Bronchial epithelial cell (primary cell): Measurements from ENCODE around the gene PPP1R13B. TPM values are rescaled to one million over a fixed set of nuclear protein-coding genes. Genes with fewer than 3 reads are reported as not detected.

Experiments
- DNase-seq: peaks from one replicate; pipeline ENCODE4 v3.0.0-alpha.2; 2010; ENCODE audit warnings: low read depth
- FAIRE-seq: peaks from 2 replicates; lab custom pipeline; 2011; peaks lifted over from hg19 to GRCh38; lab: Jason Lieb, UNC
- H3K27me3 ChIP-seq: 2 replicates; pipeline ENCODE4 v1.5.1; 2011; ENCODE audit warnings: low read length; ENCODE audit not compliant: control insufficient read depth, insufficient read depth
- H3K36me3 ChIP-seq: 2 replicates; pipeline ENCODE4 v1.5.1; 2011; ENCODE audit warnings: low read length; ENCODE audit not compliant: control insufficient read depth, insufficient read depth
- H3K4me3 ChIP-seq: 2 replicates; pipeline ENCODE4 v1.5.1; 2011; ENCODE audit warnings: mild to moderate bottlenecking, low read depth, low read length, control low read depth
- total RNA-seq: library from RNA; depleted of rRNA; stranded (reverse); fragments of >200 nt; gene quantifications from 2 replicates; pipeline ENCODE4 v1.2.1, GENCODE V29; 2014
- TF ChIP-seq, protein P1 (sequence below): IDR thresholded peaks from 2 replicates; pipeline ENCODE4 v1.5.1; 2011; ENCODE audit warnings: mild to moderate bottlenecking, moderate library complexity, low read length, control low read depth, inconsistent platforms; ENCODE audit not compliant: insufficient read depth, severe bottlenecking

PPP1R13B gene
- total RNA-seq, 1 donor from 2014 or later: 4.2 TPM

GRCh38 chr14:103863245-103863644 is 15.9 kb upstream of the PPP1R13B start:
- DNase-seq (no peak), FAIRE-seq (no peak)
- Histone ChIP-seq H3K36me3 (no peaks in the 10 kb centered on the region), H3K4me3 (no peak overlapping the region), H3K27me3 (no peaks in the 10 kb centered on the region)
- TF ChIP-seq, protein P1, sequence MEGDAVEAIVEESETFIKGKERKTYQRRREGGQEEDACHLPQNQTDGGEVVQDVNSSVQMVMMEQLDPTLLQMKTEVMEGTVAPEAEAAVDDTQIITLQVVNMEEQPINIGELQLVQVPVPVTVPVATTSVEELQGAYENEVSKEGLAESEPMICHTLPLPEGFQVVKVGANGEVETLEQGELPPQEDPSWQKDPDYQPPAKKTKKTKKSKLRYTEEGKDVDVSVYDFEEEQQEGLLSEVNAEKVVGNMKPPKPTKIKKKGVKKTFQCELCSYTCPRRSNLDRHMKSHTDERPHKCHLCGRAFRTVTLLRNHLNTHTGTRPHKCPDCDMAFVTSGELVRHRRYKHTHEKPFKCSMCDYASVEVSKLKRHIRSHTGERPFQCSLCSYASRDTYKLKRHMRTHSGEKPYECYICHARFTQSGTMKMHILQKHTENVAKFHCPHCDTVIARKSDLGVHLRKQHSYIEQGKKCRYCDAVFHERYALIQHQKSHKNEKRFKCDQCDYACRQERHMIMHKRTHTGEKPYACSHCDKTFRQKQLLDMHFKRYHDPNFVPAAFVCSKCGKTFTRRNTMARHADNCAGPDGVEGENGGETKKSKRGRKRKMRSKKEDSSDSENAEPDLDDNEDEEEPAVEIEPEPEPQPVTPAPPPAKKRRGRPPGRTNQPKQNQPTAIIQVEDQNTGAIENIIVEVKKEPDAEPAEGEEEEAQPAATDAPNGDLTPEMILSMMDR: no peak

DNA sequence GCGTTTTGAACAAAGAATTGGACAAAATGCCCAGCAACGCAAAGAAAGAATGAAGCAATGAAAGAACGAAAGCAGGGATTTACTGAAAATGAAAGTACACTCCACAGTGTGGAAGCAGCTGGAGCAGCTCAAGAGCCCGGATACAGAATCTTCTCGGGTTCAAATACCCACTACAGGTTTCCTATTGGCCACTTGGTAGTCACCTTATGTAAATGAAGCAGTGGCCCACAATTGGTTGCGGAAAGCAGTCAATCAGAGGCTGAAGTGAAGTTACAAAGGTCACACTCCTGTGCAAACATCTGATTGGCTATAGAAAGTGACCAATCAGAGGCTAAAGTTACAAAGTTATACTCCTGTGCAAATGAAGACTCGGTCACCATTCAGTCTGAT is 15.0 kb upstream of the PPP1R13B start:
- DNase-seq: no peak

DNA sequence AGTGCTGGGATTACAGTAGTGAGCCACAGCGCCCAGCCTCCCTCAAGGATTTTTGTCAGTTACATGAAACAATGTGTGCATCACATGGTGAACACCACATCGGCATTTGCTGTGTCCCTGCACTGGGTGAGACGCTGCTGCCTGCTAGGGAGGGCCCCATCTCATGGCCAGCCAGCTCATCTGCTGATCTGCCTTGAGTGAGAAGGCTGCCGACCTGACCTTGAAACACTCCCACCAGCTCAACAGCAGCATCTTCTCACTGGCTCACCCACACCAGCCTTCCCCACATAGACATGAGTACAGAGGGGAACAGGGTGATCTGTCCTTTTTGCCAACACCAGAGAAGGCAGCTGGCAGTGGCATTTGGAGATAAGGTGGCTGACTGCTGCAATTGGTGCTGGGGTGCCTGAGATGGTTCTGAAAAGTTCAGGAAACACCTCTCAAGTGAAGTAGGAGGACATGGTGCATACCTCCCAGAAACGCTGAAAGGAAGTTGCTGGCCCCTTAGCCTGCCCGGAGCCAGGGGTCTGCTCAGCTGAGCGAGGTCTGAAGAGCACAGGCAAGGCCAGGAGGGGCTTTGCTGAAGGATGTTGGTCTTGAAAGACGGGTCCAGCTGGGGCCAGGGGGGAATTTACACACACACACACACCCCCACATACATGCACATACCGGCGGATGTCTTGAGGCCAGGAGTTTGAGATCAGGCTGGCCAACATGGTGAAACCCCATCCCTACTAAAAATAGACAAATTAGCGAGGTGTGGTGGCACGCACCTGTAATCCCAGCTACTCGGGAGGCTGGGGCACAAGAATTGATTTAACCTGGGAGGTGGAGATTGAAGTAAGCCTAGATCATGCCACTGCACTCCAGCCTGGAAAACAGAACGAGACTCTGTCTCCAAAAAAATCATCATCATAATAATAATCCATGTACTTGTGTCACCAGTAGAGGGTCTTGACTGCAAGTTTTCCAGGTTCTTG is 14.3 kb upstream of the PPP1R13B start:
- DNase-seq: no peak
- FAIRE-seq: no peak
- H3K27me3 ChIP-seq: no peaks in the 10 kb centered on the region
- TF ChIP-seq, protein P1: no peak
- H3K36me3 ChIP-seq: no peaks in the 10 kb centered on the region
- no peak overlapping the region for H3K4me3 ChIP-seq

More for the DNA sequence above, 15.0 kb upstream of the PPP1R13B start:
- Histone ChIP-seq H3K36me3 (no peaks in the 10 kb centered on the region), H3K27me3 (no peaks in the 10 kb centered on the region), H3K4me3 (no peak overlapping the region)
- FAIRE-seq: no peak
- TF ChIP-seq, protein P1: no peak

DNA sequence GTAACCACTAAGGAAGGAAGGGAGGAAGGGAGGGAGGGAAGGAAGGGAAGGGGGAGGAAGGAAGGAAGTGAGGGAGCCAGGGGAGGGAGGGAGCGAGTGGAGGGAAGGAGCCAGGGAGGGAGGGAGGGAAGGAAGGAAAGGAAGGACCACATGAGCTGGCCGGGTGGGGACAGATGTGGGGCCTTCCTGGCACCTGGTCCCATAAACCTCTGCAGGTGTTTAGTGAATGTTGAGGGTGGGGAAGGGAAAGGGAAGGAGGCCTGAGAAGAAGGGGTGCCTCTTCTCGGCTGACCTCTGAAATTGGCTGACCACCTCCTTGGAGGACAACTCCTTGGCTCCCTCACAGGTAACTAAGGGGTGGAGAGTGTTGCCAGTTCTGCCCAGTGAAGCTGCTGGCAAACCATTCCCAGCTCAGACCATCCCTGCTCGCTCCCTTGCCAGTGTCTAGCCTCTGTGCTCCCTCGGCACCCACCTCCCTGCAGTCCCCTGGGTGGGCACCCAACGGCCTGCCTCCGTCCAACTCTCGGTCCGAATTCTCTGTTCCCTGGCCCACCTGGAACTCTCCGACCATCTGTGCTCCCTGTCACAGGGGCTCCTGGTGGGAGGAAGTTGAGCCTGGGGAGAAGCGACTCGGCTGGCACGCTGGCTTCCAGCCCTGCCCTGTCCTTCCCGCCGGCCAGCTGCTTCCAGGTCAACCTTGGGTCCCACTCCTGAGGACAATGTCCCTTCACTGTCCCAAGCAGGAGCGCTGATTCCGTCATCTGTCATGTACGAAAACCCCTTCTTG is 12.2 kb upstream of the PPP1R13B start:
- H3K36me3 ChIP-seq: no peaks in the 10 kb centered on the region
- DNase-seq (no peak), FAIRE-seq (no peak)
- no peak overlapping the region for H3K4me3 ChIP-seq
- no peaks in the 10 kb centered on the region for H3K27me3 ChIP-seq
- TF ChIP-seq, protein P1: no peak

DNA sequence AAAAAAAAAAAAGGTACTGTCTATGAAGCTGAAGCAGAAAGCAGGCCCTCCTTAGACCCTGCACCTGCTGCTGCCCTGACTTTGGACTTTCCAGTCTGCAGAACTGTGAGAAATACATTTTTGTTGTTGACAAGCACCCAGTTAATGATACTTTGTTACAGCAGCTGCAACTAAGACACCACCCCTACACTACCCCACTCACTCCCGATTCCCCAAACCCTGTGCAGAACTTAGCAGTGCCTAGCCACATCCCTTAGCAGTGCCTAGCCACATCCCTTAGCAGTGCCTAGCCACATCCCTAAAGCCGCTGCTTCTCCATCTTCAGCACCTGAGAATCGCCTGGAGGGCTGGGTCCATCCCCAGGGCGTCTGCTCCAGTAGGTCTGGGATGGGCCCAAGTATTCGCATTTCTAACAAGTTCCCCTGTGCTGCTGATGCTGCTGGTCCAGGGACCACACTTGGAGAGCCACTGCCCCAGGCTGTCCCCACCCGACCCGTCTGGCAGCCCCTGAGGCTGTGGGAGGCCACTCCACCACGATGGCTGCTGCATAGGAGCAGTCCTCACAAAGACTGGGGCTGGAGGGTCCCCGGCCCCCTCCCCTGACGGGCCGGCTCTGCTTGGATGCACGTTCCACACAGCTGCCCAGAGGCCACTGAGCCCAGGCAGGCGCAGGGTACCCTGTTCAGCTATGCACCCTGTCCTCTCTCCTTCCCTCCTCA is 10.8 kb upstream of the PPP1R13B start:
- DNase-seq: no peak
- TF ChIP-seq, protein P1: no peak
- no peak overlapping the region for H3K4me3 ChIP-seq
- FAIRE-seq: no peak
- H3K36me3 ChIP-seq: no peaks in the 10 kb centered on the region
- no peaks in the 10 kb centered on the region for H3K27me3 ChIP-seq
